ENCODE measurements around the gene FERMT1. TPM values are rescaled to one million over a fixed set of nuclear protein-coding genes. Genes with fewer than 3 reads are reported as not detected.

Gene FERMT1
- total and polyA plus RNA-seq, 4 donors = 0.83 to 2.4 (median 1.5) TPM

DNA sequence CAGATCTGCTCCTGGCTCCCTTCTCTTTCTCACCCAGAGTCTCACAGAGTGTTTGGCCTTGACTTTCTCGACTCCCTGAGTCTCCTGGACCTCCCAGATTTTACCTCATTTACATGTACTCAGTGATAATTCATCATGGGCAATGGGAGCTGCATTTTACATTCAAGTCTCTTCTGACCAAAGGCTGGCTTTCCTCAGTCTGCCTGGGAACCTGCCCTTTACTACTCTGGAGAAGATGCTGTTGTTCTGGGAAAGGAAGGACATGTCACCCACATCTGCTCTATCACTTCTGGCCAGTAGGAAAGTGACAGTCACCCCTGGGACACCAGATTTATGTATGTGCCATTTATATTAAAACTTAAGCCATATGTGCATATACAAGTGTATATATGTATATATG lies 76.4 kb downstream of the FERMT1 start:
- H3K9ac ChIP-seq (ENCODE audit: insufficient read depth in 1 of 2, low read length in 2 of 2) = no peak overlapping the region
- H3K9me3 ChIP-seq (ENCODE audit: control insufficient read depth in 4 of 4, insufficient read depth in 3 of 4, low read length in 3 of 4) = no peaks in the 10 kb centered on the region
- H3K4me3 ChIP-seq = no peak overlapping the region
- TF ChIP-seq, protein P1, sequence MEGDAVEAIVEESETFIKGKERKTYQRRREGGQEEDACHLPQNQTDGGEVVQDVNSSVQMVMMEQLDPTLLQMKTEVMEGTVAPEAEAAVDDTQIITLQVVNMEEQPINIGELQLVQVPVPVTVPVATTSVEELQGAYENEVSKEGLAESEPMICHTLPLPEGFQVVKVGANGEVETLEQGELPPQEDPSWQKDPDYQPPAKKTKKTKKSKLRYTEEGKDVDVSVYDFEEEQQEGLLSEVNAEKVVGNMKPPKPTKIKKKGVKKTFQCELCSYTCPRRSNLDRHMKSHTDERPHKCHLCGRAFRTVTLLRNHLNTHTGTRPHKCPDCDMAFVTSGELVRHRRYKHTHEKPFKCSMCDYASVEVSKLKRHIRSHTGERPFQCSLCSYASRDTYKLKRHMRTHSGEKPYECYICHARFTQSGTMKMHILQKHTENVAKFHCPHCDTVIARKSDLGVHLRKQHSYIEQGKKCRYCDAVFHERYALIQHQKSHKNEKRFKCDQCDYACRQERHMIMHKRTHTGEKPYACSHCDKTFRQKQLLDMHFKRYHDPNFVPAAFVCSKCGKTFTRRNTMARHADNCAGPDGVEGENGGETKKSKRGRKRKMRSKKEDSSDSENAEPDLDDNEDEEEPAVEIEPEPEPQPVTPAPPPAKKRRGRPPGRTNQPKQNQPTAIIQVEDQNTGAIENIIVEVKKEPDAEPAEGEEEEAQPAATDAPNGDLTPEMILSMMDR (IDR thresholded peaks at IDR 0.05; ENCODE audit: control extremely low read depth, extremely low read depth) = no peak
- no peak overlapping the region for H3K27ac ChIP-seq (ENCODE audit: low read depth in 1 of 2, low read length in 1 of 2)
- WGBS, 2 donors = 64 to 67% methylated on average over 1 of the region's 1 CpG
- ATAC-seq (ENCODE audit: insufficient read depth, low FRiP score) = no peak
- no peak for DNase-seq
- peaks cover 0 to 9% (median 8%) of the 10 kb centered on the region in 3 donors for H3K27me3 ChIP-seq (ENCODE audit: control insufficient read depth in 3 of 3, insufficient read depth in 3 of 3, low read length in 2 of 3)
- H3K4me1 ChIP-seq (ENCODE audit: control insufficient read depth in 5 of 5, insufficient read depth in 5 of 5, low read length in 5 of 5) = no peaks in the 10 kb centered on the region
- H3K36me3 ChIP-seq (ENCODE audit: control insufficient read depth in 4 of 4, insufficient read depth in 4 of 4, low read length in 4 of 4) = peaks cover 0 to 12% (median 1%) of the 10 kb centered on the region in 4 donors

- ATAC-seq (ENCODE audit: insufficient read depth, low FRiP score) = no peak
Observed at GRCh38 chr20:6045566-6045965, 77.3 kb downstream of the FERMT1 start.

GRCh38 chr20:6044115-6044514 lies 78.7 kb downstream of the FERMT1 start:
- 89 to 90% methylated on average over 2 of the region's 2 CpGs for WGBS, 2 donors
- Histone ChIP-seq H3K27me3 (ENCODE audit: control insufficient read depth in 3 of 3, insufficient read depth in 3 of 3, low read length in 2 of 3) (no peaks in the 10 kb centered on the region), H3K9ac (ENCODE audit: insufficient read depth in 1 of 2, low read length in 2 of 2) (no peak overlapping the region), H3K27ac (ENCODE audit: low read depth in 1 of 2, low read length in 1 of 2) (no peak overlapping the region), H3K4me3 (no peak overlapping the region), H3K4me1 (ENCODE audit: control insufficient read depth in 5 of 5, insufficient read depth in 5 of 5, low read length in 5 of 5) (no peaks in the 10 kb centered on the region), H3K36me3 (ENCODE audit: control insufficient read depth in 4 of 4, insufficient read depth in 4 of 4, low read length in 4 of 4) (peaks cover 0 to 24% (median 4%) of the 10 kb centered on the region in 4 donors), H3K9me3 (ENCODE audit: control insufficient read depth in 4 of 4, insufficient read depth in 3 of 4, low read length in 3 of 4) (peaks cover 0 to 4% (median 0%) of the 10 kb centered on the region in 4 donors)
- ATAC-seq (ENCODE audit: insufficient read depth, low FRiP score) (no peak), DNase-seq (no peak)
- TF ChIP-seq, protein P1 (IDR thresholded peaks at IDR 0.05; ENCODE audit: control extremely low read depth, extremely low read depth) = no peak

More at GRCh38 chr20:6045566-6045965, 77.3 kb downstream of the FERMT1 start:
- TF ChIP-seq, protein P1 (IDR thresholded peaks at IDR 0.05; ENCODE audit: control extremely low read depth, extremely low read depth) = no peak
- Histone ChIP-seq H3K9ac (ENCODE audit: insufficient read depth in 1 of 2, low read length in 2 of 2) (no peak overlapping the region), H3K27ac (ENCODE audit: low read depth in 1 of 2, low read length in 1 of 2) (no peak overlapping the region), H3K4me1 (ENCODE audit: control insufficient read depth in 5 of 5, insufficient read depth in 5 of 5, low read length in 5 of 5) (no peaks in the 10 kb centered on the region), H3K4me3 (no peak overlapping the region), H3K9me3 (ENCODE audit: control insufficient read depth in 4 of 4, insufficient read depth in 3 of 4, low read length in 3 of 4) (peaks cover 0 to 4% (median 0%) of the 10 kb centered on the region in 4 donors), H3K27me3 (ENCODE audit: control insufficient read depth in 3 of 3, insufficient read depth in 3 of 3, low read length in 2 of 3) (peaks cover 0 to 1% (median under 1%) of the 10 kb centered on the region in 3 donors), H3K36me3 (ENCODE audit: control insufficient read depth in 4 of 4, insufficient read depth in 4 of 4, low read length in 4 of 4) (peaks cover 0 to 20% (median 4%) of the 10 kb centered on the region in 4 donors)
- DNase-seq = no peak

- Histone ChIP-seq H3K27ac (ENCODE audit: low read depth in 1 of 2, low read length in 1 of 2) (no peak overlapping the region), H3K9me3 (ENCODE audit: control insufficient read depth in 4 of 4, insufficient read depth in 3 of 4, low read length in 3 of 4) (peaks cover 0 to 4% (median 0%) of the 10 kb centered on the region in 4 donors), H3K27me3 (ENCODE audit: control insufficient read depth in 3 of 3, insufficient read depth in 3 of 3, low read length in 2 of 3) (no peaks in the 10 kb centered on the region), H3K4me1 (ENCODE audit: control insufficient read depth in 5 of 5, insufficient read depth in 5 of 5, low read length in 5 of 5) (no peaks in the 10 kb centered on the region), H3K4me3 (no peak overlapping the region), H3K9ac (ENCODE audit: insufficient read depth in 1 of 2, low read length in 2 of 2) (no peak overlapping the region), H3K36me3 (ENCODE audit: control insufficient read depth in 4 of 4, insufficient read depth in 4 of 4, low read length in 4 of 4) (peaks cover 7 to 29% (median 10%) of the 10 kb centered on the region in 4 donors)
- ATAC-seq (ENCODE audit: insufficient read depth, low FRiP score) = no peak
- DNase-seq = no peak
- TF ChIP-seq, protein P1 (IDR thresholded peaks at IDR 0.05; ENCODE audit: control extremely low read depth, extremely low read depth) = no peak
- 94 to 95% methylated on average over 23 to 26 of the region's 26 CpGs for WGBS, 2 donors
Observed at GRCh38 chr20:6041808-6042265, 81.0 kb downstream of the FERMT1 start.

Data from lung (tissue), 12 donors.